GM19099 (cell line): Measurements from ENCODE around the gene SLC9A3.

Experiments
- POLR2A ChIP-seq: IDR thresholded peaks from 3 replicates; pipeline ENCODE4 v1.6.1; 2011; ENCODE audit warnings: low read depth; ENCODE audit not compliant: insufficient read length; ENCODE audit errors: extremely low read depth

Gene SLC9A3

DNA sequence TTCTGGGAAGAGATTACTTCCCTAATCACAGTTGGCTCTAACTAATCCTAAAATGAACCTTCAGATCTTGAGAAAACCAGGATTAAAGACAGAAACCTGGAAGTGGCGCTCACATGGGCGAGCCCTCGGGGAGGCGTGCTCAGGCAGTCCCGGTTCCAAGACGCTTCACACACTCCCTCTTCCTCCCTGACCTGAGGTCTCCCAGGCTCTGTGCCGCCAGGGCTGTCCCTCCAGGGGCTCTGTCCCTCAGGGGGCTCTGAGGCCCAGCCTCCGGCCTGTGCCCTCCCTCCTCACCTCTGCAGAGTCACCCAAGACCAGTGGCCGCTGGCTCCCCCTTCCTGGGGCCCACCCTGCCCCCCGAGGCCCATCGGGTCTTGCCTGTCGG lies 10.2 kb downstream of the SLC9A3 start:
- no peak for TF ChIP-seq POLR2A

DNA sequence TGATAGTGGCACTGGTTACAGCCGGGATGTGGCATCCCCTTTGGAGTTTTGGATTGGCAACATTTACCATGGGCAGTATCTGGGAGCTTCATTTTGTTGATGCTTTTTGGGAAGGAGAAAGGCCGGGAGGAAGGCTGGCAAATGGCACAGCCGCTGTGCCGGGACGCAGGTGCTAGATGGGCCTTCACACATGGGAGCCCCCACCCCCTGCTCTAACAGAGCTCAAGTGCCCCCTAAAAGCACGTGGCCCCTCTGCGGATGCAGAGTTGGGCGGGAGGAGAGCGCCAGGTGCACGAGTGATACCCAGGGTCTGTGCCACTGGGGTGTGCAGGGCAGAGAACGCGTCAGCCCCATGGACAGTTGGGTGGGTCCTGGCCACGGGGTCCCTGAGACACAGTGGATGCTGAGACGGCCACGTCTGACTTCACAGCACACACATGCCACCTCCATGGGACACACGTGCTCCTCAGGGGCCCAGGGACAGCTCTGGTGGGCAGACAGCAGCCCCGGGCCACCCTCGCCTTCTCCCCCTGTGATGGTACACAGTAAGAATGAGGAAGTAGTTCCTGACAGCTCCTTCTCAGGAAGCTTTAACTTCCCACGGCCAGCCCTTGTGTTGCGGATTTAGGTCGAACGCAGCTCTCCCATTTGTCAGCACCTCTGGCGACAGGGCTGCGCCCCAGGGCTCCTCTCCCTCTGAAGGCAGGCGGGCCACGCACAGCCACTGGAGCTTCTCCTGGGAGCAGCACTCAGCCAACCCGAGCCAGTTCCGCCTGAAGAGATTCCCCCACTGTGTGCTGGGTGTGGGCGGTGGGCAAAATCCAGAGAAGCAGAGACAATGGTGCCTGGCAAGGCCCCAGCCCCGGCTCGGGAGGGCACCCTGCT lies 10.8 kb downstream of the SLC9A3 start:
- TF ChIP-seq POLR2A, result no peak

DNA sequence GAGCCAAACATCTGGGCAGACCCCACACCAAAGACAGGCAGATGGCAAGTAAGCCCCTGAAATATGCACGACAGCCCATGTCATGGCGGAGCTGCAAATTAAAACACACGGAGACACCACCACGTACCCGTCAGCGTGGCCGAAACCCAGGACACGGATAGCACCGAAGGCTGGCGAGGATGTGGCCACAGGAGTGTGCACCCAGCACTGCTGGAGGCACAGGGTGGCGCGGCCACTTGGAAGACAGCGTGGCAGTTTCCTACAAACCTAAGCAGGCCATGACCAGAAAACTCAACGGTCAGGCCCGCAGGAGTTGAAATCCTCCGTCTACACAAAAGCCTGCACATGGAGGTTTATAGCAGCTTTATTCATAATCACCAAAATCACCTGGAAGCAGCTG lies 12.8 kb downstream of the SLC9A3 start:
- no peak for TF ChIP-seq POLR2A

DNA sequence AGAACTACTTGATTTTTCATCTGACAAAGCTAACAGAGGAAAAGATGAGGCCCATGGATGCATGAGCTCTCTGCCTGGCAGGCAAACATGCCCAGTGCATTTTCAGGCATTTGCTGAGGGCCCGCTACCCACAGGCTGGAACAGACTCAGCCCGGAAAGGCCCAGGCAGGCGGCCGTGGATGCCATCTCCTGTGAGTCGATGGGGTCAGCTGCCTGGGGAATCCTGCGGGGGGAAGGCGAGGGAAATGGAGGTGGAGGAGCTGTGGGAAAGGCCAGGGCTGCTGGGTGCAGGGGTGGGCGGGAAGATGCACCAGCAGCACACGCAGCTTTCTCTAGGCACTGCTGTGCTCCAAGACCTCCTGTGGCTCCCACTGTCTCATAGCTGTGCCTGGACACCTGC lies 13.7 kb downstream of the SLC9A3 start:
- TF ChIP-seq POLR2A, result no peak

DNA sequence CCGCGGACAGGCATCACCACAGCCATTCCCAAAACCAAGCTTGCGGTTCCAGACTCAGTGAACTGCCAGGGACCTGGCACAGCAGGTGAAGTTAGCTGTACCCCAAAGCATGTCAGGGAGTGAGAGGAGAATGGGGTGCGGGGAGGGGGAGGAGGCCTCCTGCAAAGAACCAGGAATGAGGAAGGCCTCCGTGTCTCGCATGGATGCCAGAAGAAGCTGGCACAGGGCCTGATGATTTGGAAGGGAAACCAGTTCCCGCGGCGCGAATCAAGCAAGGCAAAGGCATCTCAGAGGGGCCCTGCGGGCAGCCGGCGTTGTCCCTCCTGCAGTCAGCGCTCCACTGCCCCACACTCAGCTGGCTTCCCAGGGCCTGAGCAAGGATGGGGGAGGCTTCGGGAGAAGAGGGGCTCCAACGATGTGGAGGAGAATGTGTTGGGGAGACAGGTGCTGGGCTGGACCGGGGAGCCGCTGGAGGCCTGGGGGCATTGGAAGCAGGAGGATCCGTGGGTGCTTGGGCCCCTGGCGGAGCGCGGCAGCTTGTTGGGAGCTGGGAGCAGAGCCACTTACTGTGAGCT lies 14.6 kb downstream of the SLC9A3 start:
- TF ChIP-seq POLR2A, result no peak

DNA sequence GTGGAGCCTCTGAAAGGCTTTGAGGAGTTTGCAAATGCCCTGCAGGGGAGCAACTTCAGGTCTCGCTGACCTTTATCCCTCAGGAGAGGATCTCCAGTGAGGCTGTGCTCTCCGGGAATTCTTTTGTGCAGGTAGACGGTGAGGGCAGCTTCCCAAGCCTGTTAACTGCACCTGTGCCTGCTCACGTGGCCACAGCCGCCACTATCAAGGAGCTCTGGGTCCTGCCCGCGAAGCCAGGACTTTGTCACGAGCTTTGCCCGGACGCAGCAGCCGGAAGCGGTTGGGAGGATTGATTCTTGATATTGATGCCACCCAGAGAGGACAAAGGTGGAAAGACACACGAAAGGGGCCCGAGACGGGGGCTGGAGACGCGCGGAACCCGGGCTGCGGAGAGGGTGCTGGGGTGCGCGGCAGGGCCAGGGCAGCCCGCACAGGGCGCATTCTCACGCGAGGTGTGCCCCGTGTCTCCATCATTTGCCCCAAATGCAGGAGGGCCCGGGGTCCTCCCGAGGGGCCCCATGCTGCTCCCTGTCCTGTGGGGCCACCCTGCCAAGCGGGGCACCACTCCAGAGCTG lies 18.2 kb downstream of the SLC9A3 start:
- TF ChIP-seq POLR2A, result no peak

DNA sequence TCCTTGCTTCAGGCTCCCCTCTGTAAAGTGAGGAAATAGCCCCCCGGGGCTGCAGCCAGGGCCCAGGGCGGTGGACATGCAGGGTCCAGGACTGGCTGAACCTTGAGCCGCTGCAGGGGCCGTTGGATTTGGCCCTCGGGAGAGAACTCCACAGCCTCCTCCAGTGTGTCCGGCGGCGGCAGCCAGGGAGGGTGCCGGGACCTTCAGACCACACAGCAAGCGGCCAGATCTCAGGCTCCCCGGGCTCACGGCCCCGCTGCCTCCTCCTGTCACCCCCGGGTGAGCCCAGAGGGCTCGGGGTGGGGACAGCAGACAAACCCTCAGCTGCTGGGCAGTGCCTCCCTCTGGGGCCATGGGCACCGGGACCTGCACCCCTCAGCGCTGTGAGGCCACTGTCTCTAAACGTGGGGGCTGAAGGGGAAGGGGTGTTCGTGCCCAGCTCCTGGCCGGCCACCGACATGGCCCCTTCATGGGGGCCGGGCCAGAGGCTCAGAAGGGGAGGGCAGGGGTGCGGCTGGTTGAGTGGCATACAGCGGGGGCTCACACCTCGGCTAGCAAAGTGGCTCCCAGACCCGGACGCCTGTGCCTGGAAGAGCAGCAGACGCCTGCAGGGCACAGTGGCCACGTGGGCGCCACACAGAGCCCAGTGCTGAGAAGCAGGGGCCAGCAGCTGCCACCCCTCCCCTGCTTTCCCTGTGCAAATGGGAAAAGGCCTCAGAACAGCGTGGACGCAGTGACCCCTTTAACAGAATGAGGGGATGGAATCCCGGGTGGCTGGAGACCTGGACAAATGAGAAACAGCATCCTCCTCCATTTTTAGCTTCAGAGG lies 19.7 kb downstream of the SLC9A3 start:
- TF ChIP-seq POLR2A, result no peak

DNA sequence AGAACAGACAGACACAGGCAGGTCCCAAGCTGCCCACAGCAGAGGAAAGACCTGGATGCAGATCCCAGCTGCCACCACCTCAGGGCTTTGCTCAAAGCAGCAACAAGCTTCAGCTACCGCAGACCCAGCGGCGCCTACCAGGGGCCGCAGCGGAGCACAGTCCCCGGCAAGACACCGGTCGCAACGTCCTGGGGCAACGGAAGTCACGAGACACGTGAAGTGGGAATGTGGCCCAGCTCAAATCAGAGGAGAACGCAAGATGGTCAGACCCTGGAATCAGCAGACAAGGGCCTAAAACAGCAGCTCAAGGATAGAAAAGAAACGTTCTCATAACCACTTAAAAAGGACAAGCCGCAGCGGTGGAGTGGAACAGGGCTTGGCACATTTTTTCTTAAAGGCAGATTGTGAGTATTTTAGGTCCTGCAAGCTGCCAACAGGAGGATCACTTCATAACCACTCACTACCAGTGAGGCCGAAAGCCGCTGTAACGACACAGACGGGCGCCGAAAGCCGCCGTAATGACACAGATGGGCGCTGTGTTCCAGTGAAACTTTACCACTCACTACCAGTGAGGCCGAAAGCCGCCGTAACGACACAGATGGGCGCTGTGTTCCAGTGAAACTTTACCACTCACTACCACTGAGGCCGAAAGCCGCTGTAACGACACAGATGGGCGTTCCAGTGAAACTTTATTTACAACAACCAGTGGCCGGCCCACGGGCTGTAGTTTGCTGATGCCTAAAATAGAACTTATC lies 21.7 kb downstream of the SLC9A3 start:
- TF ChIP-seq POLR2A, result no peak

DNA sequence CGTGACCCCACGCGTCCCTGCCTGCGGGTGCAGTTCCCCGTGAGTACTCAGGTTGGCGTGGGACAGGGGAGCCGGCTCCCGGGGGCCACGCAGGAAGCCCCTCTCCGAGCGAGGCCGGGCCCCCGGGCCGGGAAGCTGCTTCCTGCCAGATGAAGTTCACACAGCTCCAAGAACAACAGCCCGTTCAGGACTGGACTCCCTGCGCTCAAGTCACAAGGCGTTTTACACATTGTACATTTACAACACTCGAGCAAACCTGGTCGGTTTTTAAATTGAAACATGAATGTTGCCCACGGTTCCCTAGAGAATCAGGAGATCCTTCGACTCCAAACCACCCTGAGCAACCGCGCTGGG lies 22.4 kb downstream of the SLC9A3 start:
- no peak for TF ChIP-seq POLR2A

DNA sequence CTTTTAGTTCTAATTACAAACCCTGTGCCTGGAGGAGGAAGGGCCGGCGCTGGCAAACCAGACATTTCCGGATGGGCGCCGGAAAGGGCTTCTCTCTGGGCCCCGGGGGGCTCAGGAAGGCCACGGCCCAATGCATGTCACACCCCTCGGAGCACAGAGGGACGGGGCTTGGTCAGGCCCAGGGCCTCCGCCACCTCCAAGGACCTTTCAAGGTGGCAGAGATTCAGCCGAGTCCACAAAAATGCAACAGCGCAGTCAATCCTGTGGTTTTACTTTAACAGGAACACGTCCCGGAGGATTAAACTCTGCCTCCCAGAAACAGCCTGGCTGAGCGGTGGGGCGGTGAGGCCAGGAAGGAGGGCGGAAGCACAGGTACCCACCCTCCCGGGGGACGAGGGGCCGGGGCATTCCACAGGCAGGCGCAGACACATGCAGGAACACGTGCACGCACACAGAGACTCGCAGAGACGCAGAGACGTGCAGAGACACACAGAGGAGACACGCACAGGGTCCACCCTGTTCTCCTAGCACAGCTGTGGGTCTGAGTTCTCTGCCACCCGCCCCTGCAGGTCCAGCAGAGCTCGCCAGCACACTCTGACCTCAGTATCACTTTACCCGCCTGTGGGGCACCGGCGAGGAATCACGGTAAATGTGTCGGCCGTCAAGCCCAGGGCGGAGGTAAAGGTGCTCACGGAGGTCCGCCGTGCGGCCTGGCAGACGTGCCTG lies 23.0 kb downstream of the SLC9A3 start:
- no peak for TF ChIP-seq POLR2A

DNA sequence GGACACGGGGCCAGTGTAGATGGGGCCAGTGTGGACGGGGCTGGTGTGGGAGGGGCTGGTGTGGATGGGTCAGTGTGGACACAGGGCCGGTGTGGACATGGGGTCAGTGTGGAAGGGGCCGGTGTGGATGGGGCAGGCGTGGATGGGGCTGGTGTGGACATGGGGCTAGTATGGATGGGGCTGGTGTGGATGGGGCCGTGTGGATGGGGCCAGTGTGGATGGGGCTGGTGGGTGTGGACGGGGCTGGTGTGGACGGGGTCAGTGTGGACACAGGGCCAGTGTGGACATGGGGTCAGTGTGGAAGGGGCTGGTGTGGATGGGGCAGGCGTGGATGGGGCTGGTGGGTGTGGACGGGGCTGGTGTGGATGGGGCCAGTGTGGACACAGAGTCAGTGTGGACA lies 23.8 kb downstream of the SLC9A3 start:
- TF ChIP-seq POLR2A, result no peak

DNA sequence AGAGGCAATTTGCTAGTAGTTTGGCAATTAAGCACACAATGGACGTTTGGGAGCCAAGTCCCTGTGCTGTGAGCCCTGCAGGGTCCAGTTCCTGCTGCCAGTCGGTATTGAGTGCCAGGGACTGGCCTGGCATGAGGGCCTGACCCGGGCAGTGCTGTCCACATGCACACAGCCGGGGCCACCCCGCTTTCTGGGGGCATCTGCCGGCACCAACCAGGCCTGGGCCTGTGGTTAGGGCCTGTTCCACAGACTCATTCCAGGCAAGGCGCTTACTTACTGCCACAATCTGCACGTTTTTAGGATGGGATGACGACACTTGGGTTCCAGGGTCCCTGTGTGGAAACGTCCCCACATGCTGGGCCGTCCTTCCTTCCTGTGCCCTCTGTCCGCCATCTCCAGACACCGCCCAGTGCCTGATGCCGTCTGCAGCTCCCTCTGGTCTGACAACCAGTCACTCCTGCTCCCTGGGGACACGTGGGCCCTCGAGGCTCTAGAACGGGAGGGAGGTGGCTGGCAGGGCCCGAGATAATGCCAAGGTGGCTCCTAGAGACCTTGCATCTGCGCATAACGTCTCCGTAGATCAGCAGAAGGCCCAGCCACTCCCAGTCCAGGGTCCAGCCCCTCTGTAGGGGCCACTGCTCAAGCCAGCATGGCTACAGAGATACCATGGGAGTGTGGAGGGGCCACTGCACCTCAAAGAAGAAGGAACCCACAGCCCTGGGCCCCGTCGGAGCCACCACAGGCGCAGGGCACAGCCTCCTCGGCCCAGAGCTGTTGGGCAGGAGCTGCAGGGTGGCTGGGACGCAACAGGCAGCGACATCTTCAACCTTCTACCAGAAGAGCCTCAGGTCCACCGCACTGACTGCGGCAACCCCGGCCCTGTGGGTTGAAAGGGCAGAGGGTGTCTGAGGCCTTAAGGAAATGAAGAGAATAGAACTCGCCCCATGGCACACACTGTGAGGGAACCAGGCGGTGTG lies 24.7 kb downstream of the SLC9A3 start:
- TF ChIP-seq POLR2A, result no peak
